ENCODE measurements around the gene OR2J1.
"Not testable (repeated sequence)": the region's sequence is repeated elsewhere in the genome, so short reads cannot be mapped to it uniquely, and the experiment has no call there.

Gene OR2J1

DNA sequence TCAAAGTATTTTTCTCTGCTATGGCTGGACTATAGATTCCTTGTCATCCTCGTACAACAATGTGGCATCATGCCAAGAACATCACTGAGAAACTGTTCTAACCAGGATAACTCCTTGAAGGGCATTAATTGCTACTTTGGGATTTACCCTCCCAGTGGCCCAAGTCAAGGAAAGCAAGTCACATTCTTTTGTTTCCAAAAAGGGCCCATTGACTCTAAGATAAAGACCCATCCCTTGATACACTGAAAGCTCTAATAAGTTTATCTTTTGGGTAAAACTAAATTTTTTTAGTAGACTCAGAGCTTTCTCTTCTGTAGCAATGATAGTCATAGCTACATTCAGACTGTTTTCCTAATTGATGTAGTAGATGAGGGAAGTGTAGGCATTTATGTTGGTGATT lies 8.5 kb downstream of the OR2J1 start, which contains the start of gene OR2J3:
TSS of gene OR2J3 (plus strand) at position 301 of the 400 bp plus-strand sequence. CDS start 3,833 bp downstream, outside the sequence.
- H3K27ac ChIP-seq = no peak within 1 kb of the TSS
- DNase-seq (ENCODE audit: low read depth, low spot score) = no peak
- no peaks in the 10 kb centered on the region for H3K36me3 ChIP-seq (ENCODE audit: insufficient read depth, low read length)
- no peak within 1 kb of the TSS for H3K4me3 ChIP-seq
- TF ChIP-seq FOXP2 (optimal IDR thresholded peaks at IDR 0.05; ENCODE audit: control extremely low read depth, extremely low read length, insufficient read depth) (no peak), EZH2 (IDR thresholded peaks at IDR 0.05) (no peak), POLR2AphosphoS5 (IDR thresholded peaks at IDR 0.05; ENCODE audit: borderline replicate concordance, low read depth, low read length) (no peak)
- no peak within 1 kb of the TSS for H3K9ac ChIP-seq (ENCODE audit: insufficient read length)
- H3K9me3 ChIP-seq (ENCODE audit: low read depth, low read length) = no peaks in the 10 kb centered on the region

DNA sequence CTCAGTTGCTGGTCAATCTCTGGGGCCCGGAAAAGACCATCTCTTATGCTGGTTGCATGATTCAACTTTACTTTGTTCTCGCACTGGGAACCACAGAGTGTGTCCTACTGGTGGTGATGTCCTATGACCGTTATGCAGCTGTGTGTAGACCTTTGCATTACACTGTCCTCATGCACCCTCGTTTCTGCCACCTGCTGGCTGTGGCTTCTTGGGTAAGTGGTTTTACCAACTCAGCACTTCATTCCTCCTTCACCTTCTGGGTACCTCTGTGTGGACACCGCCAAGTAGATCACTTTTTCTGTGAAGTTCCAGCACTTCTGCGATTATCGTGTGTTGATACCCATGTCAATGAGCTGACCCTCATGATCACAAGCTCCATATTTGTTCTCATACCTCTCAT lies 12.8 kb downstream of the OR2J1 start:
- no peaks in the 10 kb centered on the region for H3K9me3 ChIP-seq (ENCODE audit: low read depth, low read length)
- no peaks in the 10 kb centered on the region for H3K36me3 ChIP-seq (ENCODE audit: insufficient read depth, low read length)
- no peak overlapping the region for H3K9ac ChIP-seq (ENCODE audit: insufficient read length)
- H3K27ac ChIP-seq = no peak overlapping the region
- H3K4me3 ChIP-seq = no peak overlapping the region
- DNase-seq (ENCODE audit: low read depth, low spot score) = no peak
- no peak for TF ChIP-seq FOXP2 (optimal IDR thresholded peaks at IDR 0.05; ENCODE audit: control extremely low read depth, extremely low read length, insufficient read depth)
- no peak for TF ChIP-seq POLR2AphosphoS5 (IDR thresholded peaks at IDR 0.05; ENCODE audit: borderline replicate concordance, low read depth, low read length)
- TF ChIP-seq EZH2 (IDR thresholded peaks at IDR 0.05) = no peak

DNA sequence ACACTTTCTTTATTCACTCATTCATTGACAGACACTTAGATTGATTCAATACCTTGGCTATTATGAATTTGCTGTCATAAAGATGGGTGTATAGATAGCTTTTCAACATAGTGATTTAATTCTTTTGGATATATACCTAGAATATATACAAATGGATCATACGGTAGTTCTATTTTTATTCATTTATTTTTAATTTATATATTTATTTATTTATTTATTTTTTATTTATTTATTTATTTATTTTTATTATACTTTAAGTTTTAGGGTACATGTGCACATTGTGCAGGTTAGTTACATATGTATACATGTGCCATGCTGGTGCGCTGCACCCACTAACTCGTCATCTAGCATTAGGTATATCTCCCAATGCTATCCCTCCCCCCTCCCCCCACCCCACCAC lies 15.7 kb downstream of the OR2J1 start:
- not testable (repeated sequence) for H3K27ac ChIP-seq; H3K36me3 ChIP-seq (ENCODE audit: insufficient read depth, low read length); DNase-seq (ENCODE audit: low read depth, low spot score); H3K9me3 ChIP-seq (ENCODE audit: low read depth, low read length); H3K4me3 ChIP-seq; H3K9ac ChIP-seq (ENCODE audit: insufficient read length)

DNA sequence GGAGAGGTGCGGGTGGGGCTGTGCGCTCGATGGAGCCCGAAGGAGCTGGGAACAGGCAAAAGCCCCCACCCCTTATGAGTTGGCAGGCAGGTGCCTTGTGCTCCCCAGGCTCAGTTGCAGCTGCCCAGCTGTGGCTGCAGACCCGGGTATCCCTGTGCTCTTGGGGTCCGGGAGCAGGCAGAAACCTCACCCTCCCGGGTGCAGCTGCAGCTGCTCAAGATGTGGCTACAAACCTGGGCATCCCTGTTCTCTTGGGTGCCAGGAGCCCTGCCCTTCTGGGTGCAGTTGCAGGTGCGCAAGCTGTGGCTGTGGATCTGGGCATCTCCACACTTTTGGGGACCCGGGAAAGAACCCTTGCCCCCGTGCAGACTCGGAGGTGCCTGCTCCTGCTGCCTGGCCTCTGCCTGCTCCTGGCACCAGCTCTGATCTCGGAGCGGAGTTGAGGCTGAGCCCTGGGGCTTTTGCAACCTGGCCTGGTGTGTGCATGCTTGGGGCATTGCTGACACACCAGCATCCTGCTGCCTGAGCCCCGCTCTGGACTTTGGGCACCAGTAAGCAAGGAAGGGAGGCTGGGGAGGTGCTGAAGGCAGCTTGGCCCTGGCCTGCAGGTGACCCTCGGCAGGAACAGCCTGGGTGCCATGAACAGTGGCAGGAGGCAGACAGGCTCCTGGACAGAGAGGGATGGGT lies 30.2 kb downstream of the OR2J1 start:
- no peak for DNase-seq (ENCODE audit: low read depth, low spot score)
- TF ChIP-seq POLR2AphosphoS5 (IDR thresholded peaks at IDR 0.05; ENCODE audit: borderline replicate concordance, low read depth, low read length) (no peak), EZH2 (IDR thresholded peaks at IDR 0.05) (no peak), FOXP2 (optimal IDR thresholded peaks at IDR 0.05; ENCODE audit: control extremely low read depth, extremely low read length, insufficient read depth) (no peak)
- no peaks in the 10 kb centered on the region for H3K36me3 ChIP-seq (ENCODE audit: insufficient read depth, low read length)
- H3K4me3 ChIP-seq = no peak overlapping the region
- no peaks in the 10 kb centered on the region for H3K9me3 ChIP-seq (ENCODE audit: low read depth, low read length)
- no peak overlapping the region for H3K27ac ChIP-seq
- no peak overlapping the region for H3K9ac ChIP-seq (ENCODE audit: insufficient read length)

DNA sequence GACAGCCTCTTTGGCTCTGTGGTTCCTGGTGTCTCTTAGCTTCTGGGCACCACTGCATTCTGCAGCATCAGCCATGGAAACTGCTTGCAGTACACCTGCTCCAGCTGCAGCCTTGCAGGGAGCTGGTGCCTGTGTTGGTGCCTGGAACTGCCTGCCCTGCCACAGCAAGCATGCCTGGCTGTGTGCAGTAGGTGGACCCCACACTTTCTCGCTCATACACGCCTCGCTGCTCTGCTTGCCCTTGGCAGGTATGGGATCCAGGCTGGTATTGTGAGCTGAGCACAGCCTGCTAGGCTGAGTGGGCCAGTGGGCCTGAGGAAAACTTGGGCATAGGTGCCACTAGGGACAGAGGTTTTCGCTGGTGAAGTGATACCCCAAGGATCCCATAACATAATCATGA lies 31.4 kb downstream of the OR2J1 start:
- Histone ChIP-seq H3K36me3 (ENCODE audit: insufficient read depth, low read length) (no peaks in the 10 kb centered on the region), H3K9me3 (ENCODE audit: low read depth, low read length) (no peaks in the 10 kb centered on the region), H3K27ac (no peak overlapping the region), H3K4me3 (no peak overlapping the region), H3K9ac (ENCODE audit: insufficient read length) (no peak overlapping the region)
- DNase-seq (ENCODE audit: low read depth, low spot score) = no peak
- TF ChIP-seq EZH2 (IDR thresholded peaks at IDR 0.05) (no peak), POLR2AphosphoS5 (IDR thresholded peaks at IDR 0.05; ENCODE audit: borderline replicate concordance, low read depth, low read length) (no peak), FOXP2 (optimal IDR thresholded peaks at IDR 0.05; ENCODE audit: control extremely low read depth, extremely low read length, insufficient read depth) (no peak)

DNA sequence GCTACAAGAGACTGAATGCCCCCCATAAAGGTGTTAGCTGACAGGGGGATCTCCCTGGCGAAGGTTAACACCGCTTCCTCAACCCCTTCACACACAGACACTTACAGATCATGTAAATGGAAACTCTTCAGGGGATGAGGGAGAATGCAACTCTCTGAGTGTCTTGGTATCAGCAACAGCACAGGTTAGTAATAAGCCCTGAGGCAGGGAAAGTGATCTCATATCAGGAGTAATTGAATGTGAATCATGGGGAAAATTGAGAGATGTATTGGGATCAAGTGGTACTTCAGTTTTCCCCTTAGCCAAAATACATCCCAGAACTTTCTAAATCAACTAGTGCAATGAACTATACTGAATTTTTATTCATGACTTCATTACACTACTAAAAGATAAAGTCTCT lies 32.4 kb downstream of the OR2J1 start:
- Histone ChIP-seq H3K9me3 (ENCODE audit: low read depth, low read length) (no peaks in the 10 kb centered on the region), H3K4me3 (no peak overlapping the region), H3K9ac (ENCODE audit: insufficient read length) (no peak overlapping the region), H3K27ac (no peak overlapping the region), H3K36me3 (ENCODE audit: insufficient read depth, low read length) (no peaks in the 10 kb centered on the region)
- TF ChIP-seq FOXP2 (optimal IDR thresholded peaks at IDR 0.05; ENCODE audit: control extremely low read depth, extremely low read length, insufficient read depth) (no peak), POLR2AphosphoS5 (IDR thresholded peaks at IDR 0.05; ENCODE audit: borderline replicate concordance, low read depth, low read length) (no peak), EZH2 (IDR thresholded peaks at IDR 0.05) (no peak)
- no peak for DNase-seq (ENCODE audit: low read depth, low spot score)

DNA sequence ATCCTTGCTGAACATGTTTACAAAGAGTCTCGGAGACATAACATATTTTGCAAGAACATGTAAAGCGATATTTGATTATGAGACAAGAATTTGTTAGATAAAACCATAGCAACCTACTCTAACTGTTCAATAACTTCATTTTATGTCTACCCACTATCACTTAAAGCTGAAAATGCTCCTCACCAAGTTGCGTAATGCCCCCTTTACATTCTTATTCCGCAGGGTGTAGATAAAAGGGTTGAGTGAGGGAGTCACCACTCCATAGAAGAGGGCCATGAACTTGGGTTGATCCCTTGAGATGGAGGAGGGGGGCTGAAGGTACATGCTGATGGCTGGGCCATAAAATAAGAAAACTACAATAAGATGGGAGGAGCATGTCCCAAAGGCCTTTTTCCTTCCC lies 38.4 kb downstream of the OR2J1 start:
- Histone ChIP-seq H3K4me3 (no peak overlapping the region), H3K36me3 (ENCODE audit: insufficient read depth, low read length) (no peaks in the 10 kb centered on the region), H3K9ac (ENCODE audit: insufficient read length) (no peak overlapping the region), H3K27ac (no peak overlapping the region), H3K9me3 (ENCODE audit: low read depth, low read length) (no peaks in the 10 kb centered on the region)
- DNase-seq (ENCODE audit: low read depth, low spot score) = no peak
- TF ChIP-seq EZH2 (IDR thresholded peaks at IDR 0.05) = no peak
- TF ChIP-seq POLR2AphosphoS5 (IDR thresholded peaks at IDR 0.05; ENCODE audit: borderline replicate concordance, low read depth, low read length) = no peak
- TF ChIP-seq FOXP2 (optimal IDR thresholded peaks at IDR 0.05; ENCODE audit: control extremely low read depth, extremely low read length, insufficient read depth) = no peak

DNA sequence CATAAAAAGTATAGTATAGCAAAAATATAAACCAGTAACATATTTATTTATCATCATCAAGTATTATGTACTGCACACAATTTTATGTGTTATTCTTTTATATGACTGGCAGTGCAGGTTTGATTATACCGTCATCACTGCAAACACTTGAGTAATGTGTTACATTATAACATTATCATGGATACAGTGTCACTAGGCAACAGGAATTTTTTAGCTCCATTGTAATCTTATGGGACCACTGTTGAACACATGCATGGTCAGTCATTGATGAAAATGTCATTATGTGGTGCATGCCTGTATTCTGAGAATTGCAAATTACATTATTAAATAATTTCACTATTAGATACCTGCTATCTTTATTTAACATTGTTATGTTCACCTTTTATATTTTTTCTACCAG lies 42.3 kb downstream of the OR2J1 start:
- no peak for DNase-seq (ENCODE audit: low read depth, low spot score)
- H3K36me3 ChIP-seq (ENCODE audit: insufficient read depth, low read length) = no peaks in the 10 kb centered on the region
- no peak overlapping the region for H3K9ac ChIP-seq (ENCODE audit: insufficient read length)
- H3K27ac ChIP-seq = no peak overlapping the region
- H3K4me3 ChIP-seq = no peak overlapping the region
- TF ChIP-seq POLR2AphosphoS5 (IDR thresholded peaks at IDR 0.05; ENCODE audit: borderline replicate concordance, low read depth, low read length) = no peak
- no peaks in the 10 kb centered on the region for H3K9me3 ChIP-seq (ENCODE audit: low read depth, low read length)

DNA sequence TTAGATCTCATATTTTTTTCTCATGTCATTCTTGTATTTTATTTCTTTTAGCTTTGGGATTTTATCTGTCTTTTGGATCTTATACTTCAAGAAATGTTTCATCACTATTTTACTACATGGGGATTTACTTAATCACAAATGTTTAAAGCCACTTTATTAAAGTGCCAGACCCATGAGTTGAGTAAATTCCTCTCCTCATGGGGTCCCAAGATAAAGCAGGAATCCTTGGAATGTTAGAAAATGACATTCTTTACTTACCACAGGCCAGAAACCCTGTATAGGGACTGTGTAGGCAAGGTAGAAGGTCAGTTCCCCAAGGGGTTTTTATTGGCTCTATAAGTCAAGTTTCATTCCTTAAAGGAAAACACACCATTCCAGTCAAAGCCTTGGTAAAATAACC lies 43.0 kb downstream of the OR2J1 start:
- Histone ChIP-seq H3K27ac (no peak overlapping the region), H3K9me3 (ENCODE audit: low read depth, low read length) (no peaks in the 10 kb centered on the region), H3K4me3 (no peak overlapping the region), H3K9ac (ENCODE audit: insufficient read length) (no peak overlapping the region), H3K36me3 (ENCODE audit: insufficient read depth, low read length) (no peaks in the 10 kb centered on the region)
- TF ChIP-seq EZH2 (IDR thresholded peaks at IDR 0.05) (no peak), FOXP2 (optimal IDR thresholded peaks at IDR 0.05; ENCODE audit: control extremely low read depth, extremely low read length, insufficient read depth) (no peak), POLR2AphosphoS5 (IDR thresholded peaks at IDR 0.05; ENCODE audit: borderline replicate concordance, low read depth, low read length) (no peak)
- DNase-seq (ENCODE audit: low read depth, low spot score) = no peak
